ENCODE data around the gene LAT. TPM values are rescaled to one million over a fixed set of nuclear protein-coding genes. Genes with fewer than 3 reads are reported as not detected.

Gene LAT
- total and polyA plus RNA-seq, 2 of the 4 experiments (the other 2 are of a cell fraction): 0.18 to 7.4 TPM

DNA sequence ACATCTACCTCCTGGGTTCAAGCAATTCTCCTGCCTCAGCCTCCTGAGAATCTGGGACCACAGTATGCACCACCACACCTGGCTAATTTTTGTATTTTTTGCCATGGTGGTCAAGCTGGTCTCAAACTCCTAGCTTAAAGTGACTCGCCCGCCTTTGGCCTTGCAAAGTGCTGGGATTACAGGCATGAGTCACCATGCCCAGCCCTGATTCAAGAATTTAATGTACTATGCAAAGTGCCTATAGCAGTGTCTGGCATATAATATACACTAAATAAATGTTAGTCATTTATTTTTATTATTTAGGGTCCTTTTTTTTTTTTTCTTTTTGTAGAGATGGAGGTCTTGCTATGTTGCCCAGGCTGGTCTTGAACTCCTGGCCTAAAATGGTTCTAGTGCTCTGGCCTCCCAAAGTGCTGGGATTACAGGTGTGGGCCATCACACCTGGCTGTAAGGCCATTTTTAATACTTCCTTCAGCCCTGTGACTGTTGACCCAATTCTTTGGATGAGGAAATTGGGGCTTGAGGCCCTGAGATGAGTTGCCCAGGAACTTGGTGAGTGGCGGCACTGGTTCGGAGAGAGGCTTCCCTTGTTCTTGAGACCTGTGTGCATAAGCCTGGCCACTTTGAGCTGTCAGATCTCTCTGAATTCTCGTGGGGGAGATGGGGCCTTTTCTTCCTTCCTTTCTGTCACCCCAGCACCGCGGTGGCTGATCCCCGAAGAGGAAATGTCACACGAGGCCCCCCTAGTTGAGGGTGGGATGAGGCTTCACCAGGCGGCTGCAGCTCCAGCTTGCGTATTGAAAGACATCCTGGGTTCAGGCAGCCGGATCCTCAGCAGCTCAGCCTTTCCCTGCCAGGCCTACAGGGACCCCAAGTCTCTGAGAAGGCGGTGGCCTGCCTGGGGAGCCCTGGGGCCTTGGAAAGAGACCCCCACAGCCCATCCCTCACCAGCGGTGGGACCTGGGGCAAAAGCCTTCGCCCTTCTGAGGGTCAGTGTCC lies 38.7 kb downstream of the LAT start (continued):
- no peak for TF ChIP-seq CTCF (conservative IDR thresholded peaks at IDR 0.05; ENCODE audit: low read depth, low read length)
- no peak for TF ChIP-seq RFX5 (IDR thresholded peaks at IDR 0.05; ENCODE audit: low read depth, low read length)

- no peaks in the 10 kb centered on the region for H3K9me3 ChIP-seq (ENCODE audit: control insufficient read depth, insufficient read depth, low read length)
- H4K91ac ChIP-seq (ENCODE audit: insufficient read depth, low read depth, low read length): no peak overlapping the region
- no peak overlapping the region for H3K4me2 ChIP-seq (ENCODE audit: low read depth, low read length)
- H3K9ac ChIP-seq (ENCODE audit: low read depth, low read length): no peak overlapping the region
- dilution Hi-C loops (cut with HindIII; ENCODE audit: low sequenced_read_pairs, unreplicated experiment): no loop called here
- no peak for TF ChIP-seq MAFK (IDR thresholded peaks at IDR 0.05; ENCODE audit: low read depth, low read length)
- no peak for TF ChIP-seq CEBPB (IDR thresholded peaks at IDR 0.05; ENCODE audit: low read depth, low read length)
- TF ChIP-seq POLR2A (IDR thresholded peaks at IDR 0.05; ENCODE audit: low read depth, low read length): no peak
- no peak for TF ChIP-seq BHLHE40 (IDR thresholded peaks at IDR 0.05; ENCODE audit: low read depth, low read length)
- TF ChIP-seq RFX5 (IDR thresholded peaks at IDR 0.05; ENCODE audit: low read depth, low read length): no peak
- TF ChIP-seq FOS (IDR thresholded peaks at IDR 0.05; ENCODE audit: low read depth, low read length): no peak
- TF ChIP-seq USF2 (IDR thresholded peaks at IDR 0.05; ENCODE audit: low read depth, low read length): no peak
- no peak for TF ChIP-seq CHD1 (IDR thresholded peaks at IDR 0.05; ENCODE audit: low read depth, low read length)
- TF ChIP-seq, protein P1, sequence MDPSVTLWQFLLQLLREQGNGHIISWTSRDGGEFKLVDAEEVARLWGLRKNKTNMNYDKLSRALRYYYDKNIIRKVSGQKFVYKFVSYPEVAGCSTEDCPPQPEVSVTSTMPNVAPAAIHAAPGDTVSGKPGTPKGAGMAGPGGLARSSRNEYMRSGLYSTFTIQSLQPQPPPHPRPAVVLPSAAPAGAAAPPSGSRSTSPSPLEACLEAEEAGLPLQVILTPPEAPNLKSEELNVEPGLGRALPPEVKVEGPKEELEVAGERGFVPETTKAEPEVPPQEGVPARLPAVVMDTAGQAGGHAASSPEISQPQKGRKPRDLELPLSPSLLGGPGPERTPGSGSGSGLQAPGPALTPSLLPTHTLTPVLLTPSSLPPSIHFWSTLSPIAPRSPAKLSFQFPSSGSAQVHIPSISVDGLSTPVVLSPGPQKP (IDR thresholded peaks at IDR 0.05; ENCODE audit: borderline replicate concordance, low read depth, low read length): no peak
- no peak for TF ChIP-seq MAZ (IDR thresholded peaks at IDR 0.05; ENCODE audit: borderline replicate concordance, low read depth, low read length)
- no TSS peak for BruUV-seq (replicated peaks)
- no peak overlapping the region for H3K23ac ChIP-seq (ENCODE audit: low read depth, low read length)
- ATAC-seq (ENCODE audit: low read depth) (no peak), DNase-seq (no peak)
- H3K4ac ChIP-seq (ENCODE audit: low read depth, low read length): no peak overlapping the region; the same call in 1 of the 2 replicates
- intact Hi-C loops (cut with micrococcal nuclease): loop anchor here (10.0 kb wide), 1 partner anchor 61 kb away; no protein-coding TSS in a partner anchor
- no peak overlapping the region for H2BK20ac ChIP-seq (ENCODE audit: low read depth, low read length)
- H3K79me1 ChIP-seq (ENCODE audit: low read depth in 1 of 2, low read length in 2 of 2): no peaks in the 10 kb centered on the region
- H2BK15ac ChIP-seq (ENCODE audit: low read depth, low read length): no peak overlapping the region
- H3K27ac ChIP-seq (ENCODE audit: insufficient read depth, low read length): no peak overlapping the region
- no peak overlapping the region for H3K56ac ChIP-seq (ENCODE audit: extremely low read depth, insufficient read depth, low read length)
- H4K8ac ChIP-seq (ENCODE audit: low read depth in 2 of 2, low read length in 2 of 2): no peak overlapping the region
- no peak overlapping the region for H4K5ac ChIP-seq (ENCODE audit: low read depth, low read length)
- H3K4me1 ChIP-seq (ENCODE audit: control insufficient read depth, insufficient read depth, low read length): peaks cover 8% of the 10 kb centered on the region
- ChIA-PET CTCF (no interaction called here), POLR2A (ENCODE audit: unreplicated experiment) (no interaction called here)
- no peak overlapping the region for H2BK5ac ChIP-seq (ENCODE audit: low read depth, low read length, poor library complexity, severe bottlenecking)
- H3K36me3 ChIP-seq (ENCODE audit: control insufficient read depth, insufficient read depth, low read length): no peaks in the 10 kb centered on the region
- no peaks in the 10 kb centered on the region for H4K20me1 ChIP-seq (ENCODE audit: insufficient read depth, low read length)
- no peak overlapping the region for H2AFZ ChIP-seq (replicated peaks; ENCODE audit: low read length, poor library complexity)
- H3K9me1 ChIP-seq (ENCODE audit: insufficient read depth, low read length): no peaks in the 10 kb centered on the region; the same call in 1 of the 2 replicates
- no peak overlapping the region for H3K4me3 ChIP-seq (ENCODE audit: insufficient read depth, low read depth, low read length)
- H3K14ac ChIP-seq (replicated peaks; ENCODE audit: low read depth, low read length): no peak overlapping the region
- no peak overlapping the region for H2AK5ac ChIP-seq (ENCODE audit: low read depth, low read length)
- H2BK120ac ChIP-seq (ENCODE audit: low read depth, low read length): no peak overlapping the region
- H3K27me3 ChIP-seq (ENCODE audit: control insufficient read depth, insufficient read depth, low read length): no peaks in the 10 kb centered on the region; the same call in 1 of the 2 replicates
- in situ Hi-C loops (cut with MboI; ENCODE audit: low sequenced_read_pairs): no loop called here
- H3K18ac ChIP-seq (ENCODE audit: low read depth, low read length): no peak overlapping the region
- H2AK9ac ChIP-seq (replicated peaks; ENCODE audit: low read depth, low read length, poor library complexity): no peak overlapping the region
- WGBS, 2 experiments (ENCODE audit: extremely low coverage in 2 of 2, insufficient read length in 1 of 2): no CpG with 5 or more reads among the region's 5 CpGs
These were observed 39.4 kb downstream of the LAT start for GRCh38 chr16:29024278-29024677.
